DOHH2 (cell line): ENCODE data around the gene CA6.

Source experiments
- H3F3A ChIP-seq: fragments of 200-600 bp; sonication (generic), shearing (Covaris generic); 2 replicates; pipeline ENCODE4 v1.6.0; 2016; ENCODE audit warnings: antibody characterized with exemption, mild to moderate bottlenecking; ENCODE audit not compliant: control insufficient read depth, insufficient read depth
- H3K27ac ChIP-seq: fragments of 200-600 bp; sonication (generic); 2 replicates; pipeline ENCODE4 v1.5.1; 2014; ENCODE audit warnings: low read depth, mild to moderate bottlenecking, low read length, moderate library complexity
- H3K27me3 ChIP-seq: fragments of 200-600 bp; sonication (generic); 2 replicates; pipeline ENCODE4 v1.6.1; 2014; ENCODE audit warnings: mild to moderate bottlenecking, low read length, mixed read lengths; ENCODE audit not compliant: control insufficient read depth
- H3K36me3 ChIP-seq: fragments of 200-600 bp; sonication (generic); 2 replicates; pipeline ENCODE4 v1.6.1; 2014; ENCODE audit warnings: mild to moderate bottlenecking, low read length, moderate library complexity, mixed read lengths; ENCODE audit not compliant: control insufficient read depth
- H3K4me1 ChIP-seq: fragments of 200-600 bp; sonication (generic); 2 replicates; pipeline ENCODE4 v1.6.1; 2014; ENCODE audit warnings: mild to moderate bottlenecking, low read length, mixed read lengths; ENCODE audit not compliant: control insufficient read depth
- H3K4me2 ChIP-seq: fragments of 200-600 bp; sonication (generic); 2 replicates; pipeline ENCODE4 v1.6.0; 2014; ENCODE audit warnings: mild to moderate bottlenecking, low read length, moderate library complexity
- H3K4me3 ChIP-seq: fragments of 200-600 bp; sonication (generic); 2 replicates; pipeline ENCODE4 v1.5.1; 2014; ENCODE audit warnings: mild to moderate bottlenecking, low read length, mixed read lengths
- H3K79me2 ChIP-seq: fragments of 200-600 bp; sonication (generic); 2 replicates; pipeline ENCODE4 v1.6.1; 2014; ENCODE audit warnings: mild to moderate bottlenecking, low read length, mixed read lengths; ENCODE audit not compliant: control insufficient read depth
- H3K9me2 ChIP-seq: fragments of 200-600 bp; sonication (generic); replicated peaks from 2 replicates; pipeline ENCODE4 v1.6.1; 2014; ENCODE audit warnings: mild to moderate bottlenecking, low read length, mixed read lengths; ENCODE audit not compliant: control insufficient read depth
- H3K9me3 ChIP-seq: fragments of 200-600 bp; sonication (generic); 2 replicates; pipeline ENCODE4 v1.6.1; 2014; ENCODE audit warnings: antibody characterized with exemption, low read length, mixed read lengths; ENCODE audit not compliant: control insufficient read depth, insufficient read depth
- H4K20me1 ChIP-seq: fragments of 200-600 bp; sonication (generic); 2 replicates; pipeline ENCODE4 v1.6.0; 2014; ENCODE audit warnings: low read depth, mild to moderate bottlenecking, antibody characterized with exemption, low read length, moderate library complexity; ENCODE audit not compliant: control insufficient read depth, insufficient read depth
- EZH2phosphoT487 ChIP-seq: fragments of 200-600 bp; sonication (generic); IDR thresholded peaks from 2 replicates; pipeline ENCODE4 v1.6.1; 2017; ENCODE audit warnings: borderline replicate concordance, mild to moderate bottlenecking, antibody characterized with exemption, low read length, moderate library complexity, mixed read lengths
- TF ChIP-seq, protein P1 (sequence below): fragments of 200-600 bp; sonication (generic); IDR thresholded peaks from one replicate; pipeline ENCODE4 v1.5.1; 2014; ENCODE audit warnings: antibody characterized with exemption, mild to moderate bottlenecking, low read depth, low read length; ENCODE audit not compliant: poor library complexity, severe bottlenecking

CA6 gene

DNA sequence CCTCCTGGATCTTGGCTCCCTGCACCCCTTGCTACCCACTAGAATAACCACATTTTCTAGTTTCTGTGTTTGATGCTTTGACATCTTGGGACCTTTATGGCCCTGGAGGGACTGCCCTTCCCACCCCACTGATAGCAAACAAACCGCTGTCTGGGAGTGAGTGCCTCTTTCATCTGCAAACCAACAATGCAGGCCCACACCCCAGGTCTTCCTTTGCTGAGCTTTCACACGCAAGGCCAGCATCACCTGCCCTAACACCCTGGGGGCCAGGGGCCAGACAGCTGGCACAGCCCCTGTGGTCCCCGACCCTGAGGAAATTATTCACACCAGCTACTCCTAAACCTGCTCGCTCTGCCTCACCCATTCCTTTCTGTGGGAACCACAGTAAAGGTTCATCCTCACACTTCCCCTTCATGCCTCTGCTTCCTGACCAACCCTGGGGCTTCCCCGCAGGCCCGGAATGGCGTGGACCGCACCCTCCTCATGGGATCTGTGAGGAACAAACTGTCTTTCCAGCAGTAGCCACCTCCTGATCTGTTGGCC, 65.2 kb downstream of the CA6 start:
- peak overlapping the region; percentile 69; the same call in 1 of the 2 replicates for H3K4me3 ChIP-seq
- no peaks in the 10 kb centered on the region for H3K9me2 ChIP-seq
- H3K36me3 ChIP-seq, result no peaks in the 10 kb centered on the region
- peak overlapping the region; percentile 92 for H3K4me2 ChIP-seq
- no peaks in the 10 kb centered on the region for H4K20me1 ChIP-seq
- H3K27me3 ChIP-seq, result no peaks in the 10 kb centered on the region
- H3K4me1 ChIP-seq, result peaks cover 88% of the 10 kb centered on the region
- H3K9me3 ChIP-seq, result no peaks in the 10 kb centered on the region
- H3F3A ChIP-seq, result peaks cover 32% of the 10 kb centered on the region
- peak overlapping the region; percentile 97 for H3K27ac ChIP-seq
- H3K79me2 ChIP-seq, result no peaks in the 10 kb centered on the region
- TF ChIP-seq EZH2phosphoT487, result no peak
- TF ChIP-seq, protein P1, sequence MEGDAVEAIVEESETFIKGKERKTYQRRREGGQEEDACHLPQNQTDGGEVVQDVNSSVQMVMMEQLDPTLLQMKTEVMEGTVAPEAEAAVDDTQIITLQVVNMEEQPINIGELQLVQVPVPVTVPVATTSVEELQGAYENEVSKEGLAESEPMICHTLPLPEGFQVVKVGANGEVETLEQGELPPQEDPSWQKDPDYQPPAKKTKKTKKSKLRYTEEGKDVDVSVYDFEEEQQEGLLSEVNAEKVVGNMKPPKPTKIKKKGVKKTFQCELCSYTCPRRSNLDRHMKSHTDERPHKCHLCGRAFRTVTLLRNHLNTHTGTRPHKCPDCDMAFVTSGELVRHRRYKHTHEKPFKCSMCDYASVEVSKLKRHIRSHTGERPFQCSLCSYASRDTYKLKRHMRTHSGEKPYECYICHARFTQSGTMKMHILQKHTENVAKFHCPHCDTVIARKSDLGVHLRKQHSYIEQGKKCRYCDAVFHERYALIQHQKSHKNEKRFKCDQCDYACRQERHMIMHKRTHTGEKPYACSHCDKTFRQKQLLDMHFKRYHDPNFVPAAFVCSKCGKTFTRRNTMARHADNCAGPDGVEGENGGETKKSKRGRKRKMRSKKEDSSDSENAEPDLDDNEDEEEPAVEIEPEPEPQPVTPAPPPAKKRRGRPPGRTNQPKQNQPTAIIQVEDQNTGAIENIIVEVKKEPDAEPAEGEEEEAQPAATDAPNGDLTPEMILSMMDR, result no peak

DNA sequence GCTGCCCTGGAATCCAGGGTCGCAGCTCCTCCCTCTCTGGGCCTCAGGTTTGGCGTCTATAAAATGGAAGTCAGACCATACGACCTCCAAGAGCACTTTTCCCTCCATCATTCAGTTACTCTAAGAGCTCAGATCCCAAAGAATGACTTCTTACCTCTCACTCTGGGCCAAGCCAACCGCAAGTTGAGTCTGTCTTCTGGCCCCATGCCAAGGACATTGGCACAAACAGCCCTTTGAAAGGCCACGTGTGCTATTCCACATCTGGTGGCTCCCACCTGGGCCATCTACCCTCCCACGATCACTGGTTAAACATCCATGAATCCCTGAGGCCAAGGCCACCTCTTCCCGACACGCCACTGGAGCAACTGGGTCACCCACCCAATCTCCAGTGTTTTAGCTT, 68.2 kb downstream of the CA6 start:
- Histone ChIP-seq H3K4me1 (peaks cover 73% of the 10 kb centered on the region), H3F3A (peaks cover 24% of the 10 kb centered on the region), H3K9me3 (no peaks in the 10 kb centered on the region), H3K4me3 (no peak overlapping the region), H4K20me1 (no peaks in the 10 kb centered on the region), H3K79me2 (no peaks in the 10 kb centered on the region), H3K9me2 (no peaks in the 10 kb centered on the region), H3K27ac (no peak overlapping the region), H3K36me3 (no peaks in the 10 kb centered on the region), H3K4me2 (no peak overlapping the region), H3K27me3 (no peaks in the 10 kb centered on the region)
- TF ChIP-seq, protein P1, result no peak
- TF ChIP-seq EZH2phosphoT487, result no peak

DNA sequence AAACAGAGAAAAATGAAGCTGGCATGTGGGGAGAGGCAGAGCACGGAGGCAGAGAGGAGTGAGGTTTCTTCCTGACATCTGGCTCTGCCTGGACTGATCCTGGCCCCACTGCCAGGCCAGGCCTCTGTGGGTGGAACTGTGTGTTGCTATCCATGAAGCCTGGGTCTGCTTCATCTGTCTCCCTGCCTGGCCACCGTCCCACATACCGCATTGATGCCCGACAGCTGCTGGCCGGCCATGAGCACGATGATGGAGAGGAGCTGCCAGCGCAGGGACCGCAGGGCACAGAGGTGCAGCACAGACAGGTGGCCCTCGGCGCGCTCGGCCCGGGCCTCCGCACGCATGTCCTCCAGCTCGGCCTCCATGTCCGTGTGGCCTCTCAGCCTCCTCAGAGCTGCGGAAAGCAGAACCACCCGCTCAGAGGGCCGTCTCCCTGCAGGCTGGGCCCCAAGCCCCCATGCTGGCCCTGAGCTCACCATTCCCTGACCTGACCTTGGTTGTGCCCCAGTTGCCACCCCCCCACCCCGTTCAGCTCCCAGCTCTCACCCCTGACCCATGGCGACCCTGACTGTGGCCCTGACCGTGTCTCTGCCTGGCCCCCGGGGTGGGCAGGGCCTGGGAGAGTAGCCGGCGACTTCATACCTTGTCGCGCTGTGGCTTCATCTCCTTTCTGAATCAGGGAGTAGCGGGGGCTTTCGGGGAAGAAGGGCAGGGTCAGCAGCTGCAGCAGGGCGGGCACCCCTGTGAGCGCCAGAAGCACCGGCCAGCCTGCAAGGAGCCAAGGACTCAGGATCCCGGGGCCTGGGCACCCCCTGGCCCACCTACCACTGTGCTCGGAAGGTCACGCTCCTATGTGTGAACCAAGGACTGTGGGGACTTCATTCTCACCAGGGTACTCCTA, 69.1 kb downstream of the CA6 start:
- H3K4me3 ChIP-seq, result peak overlapping the region; percentile 11
- H3K9me2 ChIP-seq, result no peaks in the 10 kb centered on the region
- H4K20me1 ChIP-seq, result no peaks in the 10 kb centered on the region
- no peaks in the 10 kb centered on the region for H3K9me3 ChIP-seq
- no peaks in the 10 kb centered on the region for H3K79me2 ChIP-seq
- H3K27me3 ChIP-seq, result no peaks in the 10 kb centered on the region
- peak overlapping the region; percentile 54 for H3K4me2 ChIP-seq
- peak overlapping the region; percentile 39 for H3K27ac ChIP-seq
- H3K4me1 ChIP-seq, result peaks cover 64% of the 10 kb centered on the region
- TF ChIP-seq, protein P1, result no peak
- TF ChIP-seq EZH2phosphoT487, result no peak
- peaks cover 16% of the 10 kb centered on the region for H3F3A ChIP-seq
- no peaks in the 10 kb centered on the region for H3K36me3 ChIP-seq
